Measurements from ENCODE around the gene SF3B1. TPM values are rescaled to one million over a fixed set of nuclear protein-coding genes. Genes with fewer than 3 reads are reported as not detected.
A peak's percentile ranks its signal among the peaks of the same experiment; 100 is the strongest.
"Not testable (repeated sequence)": the region's sequence is repeated elsewhere in the genome, so short reads cannot be mapped to it uniquely, and the experiment has no call there.

The SF3B1 gene
- total RNA-seq, 1 donor from 2014 or later, result 141 TPM

DNA sequence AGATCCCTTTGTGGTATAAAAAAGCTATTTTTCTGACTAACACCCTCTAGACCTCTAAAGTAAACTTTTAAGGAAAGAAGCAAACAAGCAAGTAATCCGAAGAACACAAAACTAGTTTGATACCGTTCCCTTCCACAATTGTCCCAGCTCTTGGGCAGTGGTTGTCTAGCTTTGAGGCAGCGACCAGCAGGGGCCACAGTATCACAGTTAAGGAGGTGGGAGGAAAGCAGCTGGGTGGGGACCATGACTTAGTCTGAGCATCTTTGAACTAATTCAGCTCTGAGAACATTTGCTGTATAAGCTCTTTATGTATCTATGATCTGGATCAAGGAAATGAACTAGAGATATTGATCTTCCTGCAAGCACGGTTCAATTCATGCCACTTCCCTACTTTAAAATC, 51.0 kb downstream of the SF3B1 start:
- Histone ChIP-seq H3K27me3 (ENCODE audit: control insufficient read depth, insufficient read depth, low read length) (no peaks in the 10 kb centered on the region), H3K36me3 (ENCODE audit: control insufficient read depth, insufficient read depth, low read length) (no peaks in the 10 kb centered on the region), H3K4me3 (ENCODE audit: low read depth, low read length) (no peak overlapping the region)
- DNase-seq (ENCODE audit: low read depth), result no peak
- TF ChIP-seq, protein P1, sequence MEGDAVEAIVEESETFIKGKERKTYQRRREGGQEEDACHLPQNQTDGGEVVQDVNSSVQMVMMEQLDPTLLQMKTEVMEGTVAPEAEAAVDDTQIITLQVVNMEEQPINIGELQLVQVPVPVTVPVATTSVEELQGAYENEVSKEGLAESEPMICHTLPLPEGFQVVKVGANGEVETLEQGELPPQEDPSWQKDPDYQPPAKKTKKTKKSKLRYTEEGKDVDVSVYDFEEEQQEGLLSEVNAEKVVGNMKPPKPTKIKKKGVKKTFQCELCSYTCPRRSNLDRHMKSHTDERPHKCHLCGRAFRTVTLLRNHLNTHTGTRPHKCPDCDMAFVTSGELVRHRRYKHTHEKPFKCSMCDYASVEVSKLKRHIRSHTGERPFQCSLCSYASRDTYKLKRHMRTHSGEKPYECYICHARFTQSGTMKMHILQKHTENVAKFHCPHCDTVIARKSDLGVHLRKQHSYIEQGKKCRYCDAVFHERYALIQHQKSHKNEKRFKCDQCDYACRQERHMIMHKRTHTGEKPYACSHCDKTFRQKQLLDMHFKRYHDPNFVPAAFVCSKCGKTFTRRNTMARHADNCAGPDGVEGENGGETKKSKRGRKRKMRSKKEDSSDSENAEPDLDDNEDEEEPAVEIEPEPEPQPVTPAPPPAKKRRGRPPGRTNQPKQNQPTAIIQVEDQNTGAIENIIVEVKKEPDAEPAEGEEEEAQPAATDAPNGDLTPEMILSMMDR (IDR thresholded peaks at IDR 0.05; ENCODE audit: insufficient read depth, low read length, severe bottlenecking), result no peak
- FAIRE-seq, result no peak

DNA sequence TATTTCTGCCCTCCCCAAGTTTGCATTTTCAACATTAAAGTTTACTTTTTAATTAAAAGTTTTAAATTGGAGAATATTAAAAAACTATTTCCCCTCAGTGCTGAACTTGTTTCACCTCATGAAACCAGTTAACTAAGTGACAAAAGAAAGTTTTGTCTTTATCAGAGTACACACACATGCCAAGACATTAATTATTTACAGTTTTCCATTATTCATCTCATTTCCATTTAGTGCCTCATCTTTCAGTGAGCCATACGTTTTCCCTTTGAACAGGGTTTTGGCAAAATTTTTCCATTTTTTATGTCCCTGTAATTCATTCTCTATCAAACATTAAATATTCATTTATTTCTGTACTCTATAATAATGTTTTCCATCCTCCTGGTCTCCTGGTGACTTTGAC, 53.2 kb downstream of the SF3B1 start:
- H3K27me3 ChIP-seq (ENCODE audit: control insufficient read depth, insufficient read depth, low read length), result no peaks in the 10 kb centered on the region
- FAIRE-seq, result no peak
- no peaks in the 10 kb centered on the region for H3K36me3 ChIP-seq (ENCODE audit: control insufficient read depth, insufficient read depth, low read length)
- TF ChIP-seq, protein P1 (IDR thresholded peaks at IDR 0.05; ENCODE audit: insufficient read depth, low read length, severe bottlenecking), result no peak
- DNase-seq (ENCODE audit: low read depth), result no peak
- H3K4me3 ChIP-seq (ENCODE audit: low read depth, low read length), result no peak overlapping the region

DNA sequence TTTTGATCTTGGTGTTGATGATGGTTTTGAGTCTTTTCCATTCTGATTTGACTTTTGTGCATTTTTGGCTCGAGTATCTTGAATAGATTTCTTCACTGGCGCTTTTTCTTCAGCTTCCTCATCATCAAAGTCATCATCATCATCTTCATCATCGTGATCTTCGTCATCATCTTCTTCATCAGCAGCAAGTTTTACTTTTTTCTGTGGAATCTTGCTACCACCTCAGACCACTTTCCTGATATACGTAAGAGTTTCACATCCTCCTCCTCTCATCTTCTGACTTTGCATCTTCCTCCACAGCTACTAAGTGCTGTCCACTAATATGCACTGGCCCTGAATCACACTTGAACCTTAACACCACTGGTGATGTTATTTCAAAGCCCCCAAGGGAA, 54.9 kb downstream of the SF3B1 start:
- not testable (repeated sequence) for DNase-seq (ENCODE audit: low read depth); H3K36me3 ChIP-seq (ENCODE audit: control insufficient read depth, insufficient read depth, low read length); H3K4me3 ChIP-seq (ENCODE audit: low read depth, low read length); FAIRE-seq; H3K27me3 ChIP-seq (ENCODE audit: control insufficient read depth, insufficient read depth, low read length)

DNA sequence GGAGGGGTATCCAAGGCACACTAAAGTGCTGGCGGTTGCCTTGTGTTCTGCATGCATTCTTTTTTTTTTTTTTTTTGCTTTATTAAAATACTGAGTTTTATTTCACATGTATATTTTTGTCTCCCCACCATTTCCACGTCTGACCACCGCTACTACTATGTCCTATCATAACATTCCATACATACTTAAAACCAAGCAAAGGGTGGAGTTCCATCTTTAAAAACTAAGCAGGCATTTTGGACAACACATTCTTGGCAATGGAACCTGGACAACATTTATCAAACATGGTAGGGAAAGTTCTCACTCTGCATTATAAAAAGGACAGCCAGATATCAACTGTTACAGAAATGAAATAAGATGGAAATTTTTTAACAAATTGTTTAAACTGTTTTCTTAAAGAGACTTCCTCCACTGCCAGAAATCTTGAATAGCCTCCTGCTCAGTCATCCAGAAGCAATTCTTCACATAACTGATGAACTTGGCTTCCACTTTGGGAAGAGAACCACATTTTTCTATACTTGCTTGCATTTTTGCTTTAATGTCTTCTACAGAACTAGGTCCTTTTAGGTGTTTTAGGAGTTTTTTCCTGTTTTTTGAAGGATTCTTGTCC, 55.4 kb downstream of the SF3B1 start:
- not testable (repeated sequence) for DNase-seq (ENCODE audit: low read depth); H3K36me3 ChIP-seq (ENCODE audit: control insufficient read depth, insufficient read depth, low read length); FAIRE-seq; H3K4me3 ChIP-seq (ENCODE audit: low read depth, low read length); H3K27me3 ChIP-seq (ENCODE audit: control insufficient read depth, insufficient read depth, low read length)

DNA sequence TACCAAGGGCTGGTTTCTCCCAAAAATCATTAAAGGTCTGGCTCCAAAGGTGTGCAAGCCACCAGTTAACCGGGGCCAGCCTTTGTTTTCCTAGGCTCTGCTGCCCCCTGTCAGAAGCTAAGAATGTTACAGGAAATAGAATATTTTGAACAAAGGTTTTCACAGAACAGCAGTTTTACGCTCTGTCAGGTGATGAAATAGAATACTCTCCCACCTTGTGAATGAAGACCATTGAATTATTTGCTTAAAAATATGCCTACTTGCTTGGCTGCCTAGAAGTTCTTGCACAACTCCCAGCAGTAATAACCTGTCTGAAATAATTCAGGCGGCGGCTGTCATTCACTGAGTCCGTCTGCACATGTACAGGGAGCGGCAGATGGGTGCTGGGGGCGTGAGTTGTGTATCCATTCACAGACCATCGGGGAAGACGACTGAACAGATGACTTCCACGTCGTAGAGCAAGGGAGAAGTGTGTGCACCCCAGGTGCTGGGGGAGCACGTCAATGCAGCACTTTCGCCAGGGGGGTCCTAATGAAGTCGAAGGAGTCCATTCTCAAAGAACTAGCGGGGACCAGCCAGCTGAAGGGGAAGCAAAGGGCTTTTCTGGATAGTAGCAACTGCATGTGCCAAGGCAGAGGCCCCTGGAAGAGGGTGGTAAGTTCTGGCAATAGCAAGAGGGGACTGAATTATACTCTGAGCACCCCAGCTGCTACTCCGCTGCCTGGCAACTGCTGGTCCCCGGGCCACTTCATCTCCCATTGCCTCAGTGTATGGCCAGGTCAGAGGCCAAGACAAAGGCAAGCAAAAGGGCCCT, 56.1 kb downstream of the SF3B1 start:
- TF ChIP-seq, protein P1 (IDR thresholded peaks at IDR 0.05; ENCODE audit: insufficient read depth, low read length, severe bottlenecking), result peak; percentile 64
- DNase-seq (ENCODE audit: low read depth), result peak; percentile 40
- no peaks in the 10 kb centered on the region for H3K27me3 ChIP-seq (ENCODE audit: control insufficient read depth, insufficient read depth, low read length)
- H3K4me3 ChIP-seq (ENCODE audit: low read depth, low read length), result no peak overlapping the region
- no peaks in the 10 kb centered on the region for H3K36me3 ChIP-seq (ENCODE audit: control insufficient read depth, insufficient read depth, low read length)
- FAIRE-seq, result no peak

DNA sequence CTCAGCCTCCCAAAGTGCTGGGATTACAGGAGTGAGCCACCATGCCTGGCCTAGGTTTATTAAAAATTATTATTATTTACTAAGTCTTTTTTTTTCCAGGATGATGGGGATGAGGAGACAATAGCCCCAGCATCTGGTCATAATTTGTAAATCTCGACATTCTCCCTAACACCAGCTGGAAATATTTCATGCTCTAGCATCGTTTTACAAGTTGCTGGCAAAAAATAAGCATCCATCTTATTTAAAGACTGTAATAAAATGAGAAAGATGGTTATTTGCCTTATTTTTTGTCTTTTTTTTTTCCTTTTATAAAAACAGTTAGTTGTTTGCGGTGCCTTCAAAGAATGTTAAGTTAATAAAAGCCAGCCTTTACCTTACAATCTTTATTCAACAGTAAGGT, 56.7 kb downstream of the SF3B1 start:
- FAIRE-seq (no peak), DNase-seq (ENCODE audit: low read depth) (no peak)
- H3K27me3 ChIP-seq (ENCODE audit: control insufficient read depth, insufficient read depth, low read length), result no peaks in the 10 kb centered on the region
- TF ChIP-seq, protein P1 (IDR thresholded peaks at IDR 0.05; ENCODE audit: insufficient read depth, low read length, severe bottlenecking), result no peak
- no peaks in the 10 kb centered on the region for H3K36me3 ChIP-seq (ENCODE audit: control insufficient read depth, insufficient read depth, low read length)
- no peak overlapping the region for H3K4me3 ChIP-seq (ENCODE audit: low read depth, low read length)

Data from bronchial epithelial cell (primary cell).